Jurkat, Clone E6-1 (cell line): ENCODE results near the gene ATXN1.
"Not testable (repeated sequence)": the region's sequence is repeated elsewhere in the genome, so short reads cannot be mapped to it uniquely, and the experiment has no call there.

Experiments
- DNase-seq: peaks from one replicate; pipeline ENCODE4 v3.0.0-alpha.2; 2011; ENCODE audit warnings: low read depth, low spot score
- H3K4me3 ChIP-seq: 2 replicates; pipeline ENCODE4 v1.5.1; 2011; ENCODE audit warnings: mild to moderate bottlenecking, low read length, control low read depth, moderate library complexity

The ATXN1 gene

DNA sequence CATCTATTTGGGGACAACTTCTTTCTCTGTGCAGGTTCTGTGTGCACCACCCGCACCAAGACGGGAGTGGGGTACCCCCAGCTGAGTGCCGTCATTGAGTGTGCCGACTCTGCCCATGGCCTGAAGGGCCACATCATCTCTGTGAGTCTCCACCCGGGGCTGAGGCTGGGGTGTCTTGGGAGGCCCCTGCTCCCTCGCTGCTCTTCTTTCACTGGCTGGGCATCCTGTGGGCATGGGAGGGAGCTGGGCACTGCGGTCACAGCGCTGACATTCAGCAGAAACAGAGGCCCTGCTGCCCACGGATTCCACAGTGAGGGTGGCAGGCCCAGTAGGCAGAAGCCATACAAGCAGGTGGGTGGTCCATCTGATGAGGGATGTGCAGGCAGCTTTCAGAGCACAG lies 482.5 kb downstream of the ATXN1 start:
- H3K4me3 ChIP-seq = no peak overlapping the region
- DNase-seq = no peak

DNA sequence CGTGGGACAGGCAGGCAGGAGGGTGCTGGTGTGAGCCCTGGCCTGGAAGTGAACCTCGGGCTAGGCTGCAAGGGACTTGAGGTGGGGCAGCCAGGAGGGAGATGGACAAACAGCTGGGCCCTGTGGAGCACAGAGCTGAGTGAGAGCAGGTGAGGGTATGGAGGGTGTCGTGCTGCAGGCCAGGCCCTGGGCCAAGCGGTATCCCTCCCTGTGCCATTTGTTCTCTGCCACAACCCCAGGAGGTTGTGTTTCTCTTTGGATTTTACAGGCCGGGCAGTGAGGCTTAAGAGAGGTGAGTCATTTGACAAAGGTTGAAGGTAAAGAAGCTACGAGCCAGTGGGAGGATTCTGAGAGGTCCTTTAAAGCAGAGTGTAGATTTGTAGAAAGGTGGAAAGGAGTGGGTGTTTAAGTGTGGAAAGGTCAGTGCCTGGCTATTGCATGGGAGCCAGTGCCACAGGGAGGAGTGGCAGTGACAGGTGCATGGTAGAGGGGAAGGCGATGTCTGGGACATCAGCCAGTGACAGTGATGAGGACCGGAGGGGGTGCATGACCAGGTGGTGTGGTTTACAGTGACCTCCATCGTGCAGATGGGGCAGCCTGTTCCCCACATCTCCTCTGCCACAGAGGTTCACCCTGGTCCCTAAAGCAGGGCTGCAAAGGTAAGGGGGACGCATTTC lies 483.1 kb downstream of the ATXN1 start:
- DNase-seq = no peak

GRCh38 chr6:16277101-16277981 lies 483.9 kb downstream of the ATXN1 start:
- no peak overlapping the region for H3K4me3 ChIP-seq
- DNase-seq = no peak

More for the DNA sequence above, 483.1 kb downstream of the ATXN1 start:
- no peak overlapping the region for H3K4me3 ChIP-seq

GRCh38 chr6:16274885-16275589 lies 486.2 kb downstream of the ATXN1 start:
- H3K4me3 ChIP-seq = no peak overlapping the region
- no peak for DNase-seq

- no peak for DNase-seq
Measured at GRCh38 chr6:16274483-16274882, 486.8 kb downstream of the ATXN1 start.

GRCh38 chr6:16273256-16273655 lies 488.0 kb downstream of the ATXN1 start:
- no peak overlapping the region for H3K4me3 ChIP-seq
- DNase-seq = no peak

More at GRCh38 chr6:16274483-16274882, 486.8 kb downstream of the ATXN1 start:
- H3K4me3 ChIP-seq = no peak overlapping the region

- DNase-seq = no peak
- no peak overlapping the region for H3K4me3 ChIP-seq
Measured at GRCh38 chr6:16272201-16272600, 489.1 kb downstream of the ATXN1 start.

GRCh38 chr6:16271428-16271827 lies 489.8 kb downstream of the ATXN1 start:
- no peak overlapping the region for H3K4me3 ChIP-seq
- no peak for DNase-seq

- no peak overlapping the region for H3K4me3 ChIP-seq
- DNase-seq = no peak
Measured at GRCh38 chr6:16270178-16270794, 491.0 kb downstream of the ATXN1 start.

DNA sequence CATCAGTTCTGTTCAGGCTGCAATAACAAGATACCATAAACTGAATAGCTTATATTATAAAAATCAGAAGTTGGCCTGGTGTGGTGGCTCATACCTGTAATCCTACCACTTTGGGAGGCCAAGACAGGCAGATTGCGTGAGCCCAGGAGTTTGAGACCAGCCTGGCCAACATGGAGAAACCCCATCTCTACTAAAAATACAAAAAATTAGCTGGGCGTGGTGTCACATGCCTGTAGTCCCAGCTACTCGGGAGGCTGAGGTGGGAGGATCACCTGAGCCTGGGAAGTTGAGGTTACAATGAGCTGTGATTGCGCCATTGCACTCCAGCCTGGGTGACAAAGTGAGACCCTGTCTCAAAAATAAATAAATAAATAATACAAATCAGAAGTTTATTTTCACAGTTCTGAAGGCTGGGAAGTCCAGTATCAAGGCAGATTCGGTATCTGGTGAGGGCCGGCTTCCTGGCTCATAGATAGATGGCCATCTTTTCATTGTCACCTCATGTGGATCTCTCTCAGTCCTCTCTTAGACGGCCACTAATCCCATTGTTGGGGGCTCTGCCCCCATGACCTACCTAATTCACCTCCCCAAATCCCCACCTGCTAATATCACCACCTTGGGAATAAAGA lies 491.7 kb downstream of the ATXN1 start:
- H3K4me3 ChIP-seq, DNase-seq: not testable (repeated sequence)

- no peak overlapping the region for H3K4me3 ChIP-seq
- DNase-seq = no peak
Measured at GRCh38 chr6:16267428-16268263, 493.6 kb downstream of the ATXN1 start.

DNA sequence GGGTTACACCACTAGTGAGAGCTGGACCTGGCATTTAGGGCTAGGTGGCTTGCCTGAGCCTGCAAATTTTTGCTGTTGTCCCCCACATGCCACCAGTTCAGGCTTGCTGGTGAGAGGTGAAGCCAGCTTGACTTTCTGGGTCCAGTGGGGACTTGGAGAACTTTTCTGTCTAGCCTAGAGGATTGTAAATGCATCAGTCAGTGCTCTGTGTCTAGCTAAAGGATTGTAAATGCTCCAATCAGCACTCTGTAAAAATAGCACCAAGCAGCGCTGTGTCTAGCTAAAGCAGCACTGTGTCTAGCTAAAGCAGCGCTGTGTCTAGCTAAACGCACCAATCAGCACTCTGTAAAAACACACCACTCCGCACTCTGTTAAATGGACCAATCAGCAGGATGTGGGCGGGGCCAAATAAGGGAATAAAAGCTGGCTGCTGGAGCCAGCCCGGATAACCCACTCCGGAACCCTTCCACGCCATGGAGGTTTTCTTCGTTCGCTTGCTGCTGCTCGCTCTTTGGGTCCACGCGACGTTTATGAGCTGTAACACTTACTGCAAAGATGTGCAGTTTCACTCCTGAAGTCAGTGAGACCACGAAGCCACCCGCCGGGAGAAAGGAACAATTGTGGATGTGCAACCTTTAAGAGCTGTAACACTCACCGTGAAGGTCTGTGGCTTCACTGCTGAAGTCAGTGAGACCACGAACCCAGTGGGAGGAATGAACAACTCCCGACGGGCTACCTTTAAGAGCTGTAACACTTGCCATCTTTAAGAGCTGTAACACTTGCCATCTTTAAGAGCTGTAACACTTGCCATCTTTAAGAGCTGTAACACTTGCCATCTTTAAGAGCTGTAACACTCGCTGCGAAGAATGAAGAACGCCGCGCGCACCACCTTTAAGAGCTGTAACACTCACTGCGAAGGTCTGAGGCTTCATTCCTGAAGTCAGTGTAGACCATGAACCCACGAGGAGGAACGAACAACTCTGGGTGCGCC lies 495.6 kb downstream of the ATXN1 start:
- no peak overlapping the region for H3K4me3 ChIP-seq
- DNase-seq = no peak

- DNase-seq = no peak
Measured at GRCh38 chr6:16264785-16265184, 496.5 kb downstream of the ATXN1 start.

DNA sequence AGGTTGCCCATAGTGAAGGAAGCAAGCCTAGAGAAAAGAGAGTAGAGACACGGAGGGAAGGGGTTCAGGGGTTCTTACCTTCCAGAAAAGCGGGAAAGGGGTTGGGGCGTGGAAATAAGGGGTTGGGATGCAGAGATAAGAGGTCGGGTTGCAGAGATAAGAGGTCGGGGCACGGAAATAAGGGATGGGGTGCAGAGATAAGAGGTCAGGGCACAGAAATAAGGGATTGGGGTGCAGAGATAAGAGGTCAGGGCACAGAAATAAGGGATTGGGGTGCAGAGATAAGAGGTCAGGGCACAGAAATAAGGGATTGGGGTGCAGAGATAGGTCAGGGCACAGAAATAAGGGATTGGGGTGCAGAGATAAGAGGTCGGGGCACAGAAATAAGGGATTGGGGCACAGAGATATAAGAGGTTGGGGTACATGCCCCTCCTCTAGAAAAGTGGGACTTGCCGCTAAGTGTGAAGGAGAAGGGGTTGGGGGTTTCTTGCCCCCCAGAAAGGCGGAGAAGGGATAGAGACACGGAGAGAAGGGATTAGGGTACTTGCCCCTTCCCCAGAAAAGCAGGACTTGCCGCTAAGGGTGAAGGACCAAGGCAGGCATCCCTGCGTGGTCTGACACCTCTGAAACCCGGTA lies 497.7 kb downstream of the ATXN1 start:
- H3K4me3 ChIP-seq, DNase-seq: not testable (repeated sequence)

More at GRCh38 chr6:16264785-16265184, 496.5 kb downstream of the ATXN1 start:
- no peak overlapping the region for H3K4me3 ChIP-seq

- not testable (repeated sequence) for DNase-seq, H3K4me3 ChIP-seq
Measured at GRCh38 chr6:16262773-16263172, 498.5 kb downstream of the ATXN1 start.

DNA sequence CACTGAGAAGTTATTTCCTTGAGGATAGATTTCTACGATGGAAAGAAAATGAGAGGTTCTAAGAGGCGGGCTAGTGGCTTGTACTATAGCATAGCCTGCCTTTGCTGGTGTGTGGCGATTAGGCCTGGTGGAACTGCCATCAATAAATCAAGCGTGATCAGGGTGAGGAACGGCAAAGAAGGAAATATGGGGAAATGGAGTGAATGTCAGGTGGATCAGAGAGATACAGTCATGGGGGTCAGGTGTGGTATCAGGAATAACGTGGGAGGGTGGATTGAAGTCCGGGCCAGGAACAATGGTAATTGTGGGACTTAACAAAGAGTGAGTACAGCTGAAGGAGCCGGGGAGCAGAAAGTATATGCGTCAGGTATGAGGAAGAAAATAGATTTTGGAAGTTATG lies 500.7 kb downstream of the ATXN1 start:
- not testable (repeated sequence) for H3K4me3 ChIP-seq, DNase-seq
